GM12872 (cell line): Measurements from ENCODE around the gene IRX1.

Experiments
- TF ChIP-seq, protein P1 (sequence below): IDR thresholded peaks from 3 replicates; pipeline ENCODE4 v1.5.1; 2011; ENCODE audit warnings: low read depth, mild to moderate bottlenecking, low read length, moderate library complexity; ENCODE audit not compliant: insufficient read depth

Gene IRX1

GRCh38 chr5:3602785-3603502 lies 7.3 kb downstream of the IRX1 start:
- TF ChIP-seq, protein P1, sequence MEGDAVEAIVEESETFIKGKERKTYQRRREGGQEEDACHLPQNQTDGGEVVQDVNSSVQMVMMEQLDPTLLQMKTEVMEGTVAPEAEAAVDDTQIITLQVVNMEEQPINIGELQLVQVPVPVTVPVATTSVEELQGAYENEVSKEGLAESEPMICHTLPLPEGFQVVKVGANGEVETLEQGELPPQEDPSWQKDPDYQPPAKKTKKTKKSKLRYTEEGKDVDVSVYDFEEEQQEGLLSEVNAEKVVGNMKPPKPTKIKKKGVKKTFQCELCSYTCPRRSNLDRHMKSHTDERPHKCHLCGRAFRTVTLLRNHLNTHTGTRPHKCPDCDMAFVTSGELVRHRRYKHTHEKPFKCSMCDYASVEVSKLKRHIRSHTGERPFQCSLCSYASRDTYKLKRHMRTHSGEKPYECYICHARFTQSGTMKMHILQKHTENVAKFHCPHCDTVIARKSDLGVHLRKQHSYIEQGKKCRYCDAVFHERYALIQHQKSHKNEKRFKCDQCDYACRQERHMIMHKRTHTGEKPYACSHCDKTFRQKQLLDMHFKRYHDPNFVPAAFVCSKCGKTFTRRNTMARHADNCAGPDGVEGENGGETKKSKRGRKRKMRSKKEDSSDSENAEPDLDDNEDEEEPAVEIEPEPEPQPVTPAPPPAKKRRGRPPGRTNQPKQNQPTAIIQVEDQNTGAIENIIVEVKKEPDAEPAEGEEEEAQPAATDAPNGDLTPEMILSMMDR, result 0 out of 3 replicates have a peak, but pooled peaks have one; percentile 6

DNA sequence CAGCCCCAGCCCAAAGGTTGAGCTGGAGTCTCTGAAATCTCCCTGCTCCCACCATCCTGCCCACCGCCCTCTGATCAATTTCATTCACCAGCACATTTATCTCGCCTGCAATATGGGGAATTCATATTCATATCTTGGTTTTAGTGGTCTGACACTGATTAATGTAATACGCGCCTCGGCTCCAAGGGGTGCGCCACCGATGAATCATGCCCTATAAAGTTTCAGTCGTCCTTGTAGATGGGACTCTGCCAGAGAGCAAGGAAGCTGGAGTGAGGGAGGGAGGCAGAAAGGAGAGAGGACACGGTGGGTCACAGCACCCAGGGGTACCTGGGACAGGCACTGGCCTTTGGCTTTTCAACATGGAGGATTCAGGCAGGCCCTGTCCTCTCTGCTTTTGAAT lies 8.9 kb downstream of the IRX1 start:
- TF ChIP-seq, protein P1, result no peak

DNA sequence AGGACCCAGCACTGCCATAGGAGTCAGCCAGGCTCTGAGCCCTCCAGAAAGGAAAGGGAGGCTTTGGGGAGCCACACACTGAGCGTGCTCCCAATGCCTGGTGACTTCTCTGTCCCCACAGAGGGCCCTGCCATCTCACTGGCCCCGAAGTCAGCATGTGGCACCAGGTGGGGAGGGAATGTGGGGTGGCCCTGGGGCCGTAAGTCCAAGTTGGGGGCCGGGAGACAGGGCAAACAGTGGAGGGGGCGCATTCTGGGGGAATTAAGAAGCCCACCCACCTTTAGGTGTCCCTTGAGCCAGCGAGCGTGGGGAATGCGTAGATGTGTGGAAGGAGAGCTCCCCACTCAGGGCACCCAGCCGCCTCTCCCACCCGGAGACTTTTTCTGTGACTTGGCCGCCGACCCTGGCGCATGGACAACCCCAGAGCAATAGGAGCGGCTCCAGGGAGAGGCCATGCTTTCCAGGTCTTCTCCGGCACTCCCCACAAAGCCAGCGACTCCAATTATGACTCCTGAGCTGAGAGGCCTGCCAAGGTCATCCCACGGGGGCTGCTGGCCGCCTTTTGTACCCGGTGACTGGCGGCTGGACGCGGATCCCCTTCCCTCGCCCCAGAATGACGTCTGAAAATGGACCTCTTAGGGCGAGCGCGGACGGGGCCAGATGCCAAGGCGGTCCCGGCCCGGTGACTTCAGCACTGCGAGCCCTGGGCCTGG lies 9.8 kb downstream of the IRX1 start:
- TF ChIP-seq, protein P1, result no peak

DNA sequence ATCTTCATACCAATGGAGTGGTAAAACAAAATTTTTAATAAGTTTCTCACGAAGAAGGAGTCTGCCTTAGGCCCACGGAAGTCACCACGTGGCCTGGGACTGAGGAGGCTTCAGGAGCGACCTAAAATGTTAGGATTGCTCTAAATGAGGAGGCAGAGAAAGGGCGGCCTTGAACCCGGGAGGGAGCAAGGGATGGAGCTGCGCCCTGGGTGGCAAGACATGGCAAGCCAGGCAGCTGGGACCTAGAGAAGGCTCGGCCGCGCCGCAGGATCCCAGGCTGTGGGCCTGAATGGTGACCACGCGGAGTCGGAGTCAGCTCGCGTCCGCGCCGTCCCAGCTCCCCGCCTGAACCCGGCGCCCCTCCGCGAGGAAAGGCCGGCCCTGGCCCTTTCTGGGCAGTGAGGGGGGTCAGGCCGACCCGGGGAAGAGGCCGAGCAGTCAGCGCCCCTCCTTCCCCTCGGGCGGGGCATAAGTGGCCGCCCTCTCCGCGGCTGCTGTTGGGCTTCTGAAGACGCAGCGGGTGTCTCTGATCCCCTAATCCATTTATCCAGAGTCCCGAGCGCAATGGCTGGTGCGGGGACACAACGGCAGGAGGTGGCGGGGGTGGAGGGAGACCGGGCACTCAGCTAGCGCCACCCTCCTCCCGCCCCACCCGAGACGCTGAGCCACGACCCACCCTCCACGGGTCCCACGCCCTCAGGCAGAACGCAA lies 10.6 kb downstream of the IRX1 start:
- TF ChIP-seq, protein P1, result no peak

GRCh38 chr5:3607541-3608181 lies 12.0 kb downstream of the IRX1 start:
- TF ChIP-seq, protein P1, result no peak

- TF ChIP-seq, protein P1, result no peak
Observed at GRCh38 chr5:3609120-3609681, 13.6 kb downstream of the IRX1 start.
